ENCODE data around the gene HS1BP3. TPM values are rescaled to one million over a fixed set of nuclear protein-coding genes. Genes with fewer than 3 reads are reported as not detected.

HS1BP3 gene
- total and polyA plus RNA-seq, 2 of the 13 experiments (the other 11 are each of a cell fraction or from before 2014, with no cell fraction given) = 15.2 to 22.0 TPM

DNA sequence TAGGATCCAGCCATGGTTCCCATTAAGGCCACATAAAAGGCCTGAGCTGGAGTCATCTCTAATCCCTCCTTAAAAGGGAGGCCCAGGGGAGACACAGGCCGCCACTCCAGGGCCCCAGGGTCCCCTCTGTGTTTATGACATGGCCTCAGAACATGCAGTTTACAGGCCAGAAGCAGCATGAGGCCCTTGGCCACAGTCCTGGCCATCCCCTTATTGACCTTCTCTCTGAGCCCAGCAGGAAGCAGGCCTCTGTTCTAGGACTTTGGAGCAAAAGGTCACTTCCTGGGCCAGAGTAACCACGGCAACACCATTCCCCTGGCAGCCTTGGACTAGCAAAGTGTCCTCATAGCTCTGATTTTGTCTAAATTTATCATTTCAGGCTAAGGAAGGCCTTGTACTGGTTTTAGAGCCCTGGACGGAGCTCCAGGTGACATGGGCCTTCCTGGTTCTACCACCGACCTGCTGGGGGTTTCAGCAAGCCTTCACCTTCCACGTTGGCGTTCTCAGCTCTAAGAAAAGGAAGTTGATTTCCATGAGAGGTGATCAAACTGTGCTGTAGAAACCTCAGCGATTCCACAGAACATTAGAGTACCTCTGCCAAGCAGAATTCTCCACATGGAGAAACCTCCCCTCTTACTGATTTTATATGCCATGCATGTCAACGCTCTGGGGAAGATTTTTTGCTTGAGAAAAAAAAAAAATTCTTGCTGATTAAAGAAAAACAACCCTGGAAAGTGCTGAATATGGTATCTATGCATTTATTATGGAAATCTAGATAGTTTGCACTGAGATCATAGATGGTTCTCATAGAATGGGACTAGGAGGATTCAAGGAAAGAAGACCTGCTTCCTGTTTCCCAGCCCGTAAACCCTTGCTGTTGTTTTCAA is 53.7 kb downstream of the HS1BP3 start (continued):
- TF ChIP-seq, protein P1, sequence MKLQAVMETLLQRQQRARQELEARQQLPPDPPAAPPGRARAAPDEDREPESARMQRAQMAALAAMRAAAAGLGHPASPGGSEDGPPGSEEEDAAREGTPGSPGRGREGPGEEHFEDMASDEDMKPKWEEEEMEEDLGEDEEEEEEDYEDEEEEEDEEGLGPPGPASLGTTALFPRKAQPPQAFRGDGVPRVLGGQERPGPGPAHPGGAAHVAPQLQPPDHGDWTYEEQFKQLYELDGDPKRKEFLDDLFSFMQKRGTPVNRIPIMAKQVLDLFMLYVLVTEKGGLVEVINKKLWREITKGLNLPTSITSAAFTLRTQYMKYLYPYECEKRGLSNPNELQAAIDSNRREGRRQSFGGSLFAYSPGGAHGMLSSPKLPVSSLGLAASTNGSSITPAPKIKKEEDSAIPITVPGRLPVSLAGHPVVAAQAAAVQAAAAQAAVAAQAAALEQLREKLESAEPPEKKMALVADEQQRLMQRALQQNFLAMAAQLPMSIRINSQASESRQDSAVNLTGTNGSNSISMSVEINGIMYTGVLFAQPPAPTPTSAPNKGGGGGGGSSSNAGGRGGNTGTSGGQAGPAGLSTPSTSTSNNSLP (IDR thresholded peaks at IDR 0.05; ENCODE audit: low read depth, low read length) = no peak; the same call in 1 of the 2 replicates
- TF ChIP-seq, protein P2, sequence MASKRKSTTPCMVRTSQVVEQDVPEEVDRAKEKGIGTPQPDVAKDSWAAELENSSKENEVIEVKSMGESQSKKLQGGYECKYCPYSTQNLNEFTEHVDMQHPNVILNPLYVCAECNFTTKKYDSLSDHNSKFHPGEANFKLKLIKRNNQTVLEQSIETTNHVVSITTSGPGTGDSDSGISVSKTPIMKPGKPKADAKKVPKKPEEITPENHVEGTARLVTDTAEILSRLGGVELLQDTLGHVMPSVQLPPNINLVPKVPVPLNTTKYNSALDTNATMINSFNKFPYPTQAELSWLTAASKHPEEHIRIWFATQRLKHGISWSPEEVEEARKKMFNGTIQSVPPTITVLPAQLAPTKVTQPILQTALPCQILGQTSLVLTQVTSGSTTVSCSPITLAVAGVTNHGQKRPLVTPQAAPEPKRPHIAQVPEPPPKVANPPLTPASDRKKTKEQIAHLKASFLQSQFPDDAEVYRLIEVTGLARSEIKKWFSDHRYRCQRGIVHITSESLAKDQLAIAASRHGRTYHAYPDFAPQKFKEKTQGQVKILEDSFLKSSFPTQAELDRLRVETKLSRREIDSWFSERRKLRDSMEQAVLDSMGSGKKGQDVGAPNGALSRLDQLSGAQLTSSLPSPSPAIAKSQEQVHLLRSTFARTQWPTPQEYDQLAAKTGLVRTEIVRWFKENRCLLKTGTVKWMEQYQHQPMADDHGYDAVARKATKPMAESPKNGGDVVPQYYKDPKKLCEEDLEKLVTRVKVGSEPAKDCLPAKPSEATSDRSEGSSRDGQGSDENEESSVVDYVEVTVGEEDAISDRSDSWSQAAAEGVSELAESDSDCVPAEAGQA (IDR thresholded peaks at IDR 0.05; ENCODE audit: low read depth) = peak; percentile 87
- TF ChIP-seq, protein P2 (CRISPR knock-in tag; IDR thresholded peaks at IDR 0.05; ENCODE audit: borderline replicate concordance) = no peak
- TF ChIP-seq CCAR2 (optimal IDR thresholded peaks at IDR 0.05; ENCODE audit: low read depth, low read length) (peak; percentile 48), ZNF781 (CRISPR knock-in tag; IDR thresholded peaks at IDR 0.05; ENCODE audit: borderline replicate concordance, not compliant biosample characterization) (peak; percentile 86), CAMTA2 (CRISPR knock-in tag; IDR thresholded peaks at IDR 0.05; ENCODE audit: borderline replicate concordance) (no peak), HNRNPLL (IDR thresholded peaks at IDR 0.05; ENCODE audit: low read depth, low read length, poor library complexity, severe bottlenecking) (no peak), ZFP62 (CRISPR knock-in tag; IDR thresholded peaks at IDR 0.05) (no peak), SALL2 (CRISPR knock-in tag; IDR thresholded peaks at IDR 0.05) (no peak), ZBTB7A (CRISPR knock-in tag; IDR thresholded peaks at IDR 0.05) (peak; percentile 89; the same call in 1 of the 2 replicates), TBX3 (IDR thresholded peaks at IDR 0.05; ENCODE audit: borderline replicate concordance) (no peak), CC2D1A (CRISPR knock-in tag; IDR thresholded peaks at IDR 0.05) (no peak), ARNT (IDR thresholded peaks at IDR 0.05) (no peak), ZNF224 (CRISPR knock-in tag; IDR thresholded peaks at IDR 0.05) (peak; percentile 92; the same call in 1 of the 2 replicates), RBAK (CRISPR knock-in tag; IDR thresholded peaks at IDR 0.05) (no peak)
- TF ChIP-seq, protein P3, sequence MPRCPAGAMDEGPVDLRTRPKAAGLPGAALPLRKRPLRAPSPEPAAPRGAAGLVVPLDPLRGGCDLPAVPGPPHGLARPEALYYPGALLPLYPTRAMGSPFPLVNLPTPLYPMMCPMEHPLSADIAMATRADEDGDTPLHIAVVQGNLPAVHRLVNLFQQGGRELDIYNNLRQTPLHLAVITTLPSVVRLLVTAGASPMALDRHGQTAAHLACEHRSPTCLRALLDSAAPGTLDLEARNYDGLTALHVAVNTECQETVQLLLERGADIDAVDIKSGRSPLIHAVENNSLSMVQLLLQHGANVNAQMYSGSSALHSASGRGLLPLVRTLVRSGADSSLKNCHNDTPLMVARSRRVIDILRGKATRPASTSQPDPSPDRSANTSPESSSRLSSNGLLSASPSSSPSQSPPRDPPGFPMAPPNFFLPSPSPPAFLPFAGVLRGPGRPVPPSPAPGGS (CRISPR knock-in tag; IDR thresholded peaks at IDR 0.05) = peak; percentile 97
- TF ChIP-seq, protein P4, sequence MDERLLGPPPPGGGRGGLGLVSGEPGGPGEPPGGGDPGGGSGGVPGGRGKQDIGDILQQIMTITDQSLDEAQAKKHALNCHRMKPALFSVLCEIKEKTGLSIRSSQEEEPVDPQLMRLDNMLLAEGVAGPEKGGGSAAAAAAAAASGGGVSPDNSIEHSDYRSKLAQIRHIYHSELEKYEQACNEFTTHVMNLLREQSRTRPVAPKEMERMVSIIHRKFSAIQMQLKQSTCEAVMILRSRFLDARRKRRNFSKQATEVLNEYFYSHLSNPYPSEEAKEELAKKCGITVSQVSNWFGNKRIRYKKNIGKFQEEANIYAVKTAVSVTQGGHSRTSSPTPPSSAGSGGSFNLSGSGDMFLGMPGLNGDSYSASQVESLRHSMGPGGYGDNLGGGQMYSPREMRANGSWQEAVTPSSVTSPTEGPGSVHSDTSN (CRISPR knock-in tag; IDR thresholded peaks at IDR 0.05) = peak; percentile 19; the same call in 1 of the 2 replicates

Measured in HepG2 (cell line).